SK-N-MC (cell line): ENCODE measurements around the gene CAB39L.

Experiments used
- EZH2 ChIP-seq: fragments of 200-600 bp; sonication (generic); IDR thresholded peaks from one replicate; pipeline ENCODE4 v1.6.1; 2017; ENCODE audit warnings: antibody characterized with exemption
- POLR2AphosphoS5 ChIP-seq: IDR thresholded peaks from 2 replicates; pipeline ENCODE4 v1.6.1; 2012; ENCODE audit warnings: mild to moderate bottlenecking, low read depth, low read length, borderline replicate concordance

GRCh38 chr13:49435992-49436391 is 7.9 kb downstream of the CAB39L start:
- TF ChIP-seq EZH2 = no peak
- TF ChIP-seq POLR2AphosphoS5 = no peak
